GM06990 (cell line): ENCODE results near the gene GPR108.

Source experiments
- DNase-seq: peaks from one replicate; pipeline ENCODE4 v3.0.0-alpha.2; 2011; ENCODE audit not compliant: insufficient read length; ENCODE audit errors: extremely low read depth
- H3K27me3 ChIP-seq: replicated peaks from 2 replicates; pipeline ENCODE4 v1.6.0; 2011; ENCODE audit warnings: low read length; ENCODE audit not compliant: control insufficient read depth, insufficient read depth
- H3K36me3 ChIP-seq: 2 replicates; pipeline ENCODE4 v1.5.1; 2011; ENCODE audit warnings: low read length; ENCODE audit not compliant: control insufficient read depth, insufficient read depth
- H3K4me3 ChIP-seq: replicated peaks from 2 replicates; pipeline ENCODE4 v1.5.1; 2011; ENCODE audit warnings: low read depth, mild to moderate bottlenecking, control low read depth, low read length
- CTCF ChIP-seq: IDR thresholded peaks from 2 replicates; pipeline ENCODE4 v1.5.1; 2011; ENCODE audit warnings: low read length, control low read depth, mild to moderate bottlenecking, inconsistent platforms; ENCODE audit not compliant: insufficient read depth, poor library complexity, severe bottlenecking

GPR108 gene

DNA sequence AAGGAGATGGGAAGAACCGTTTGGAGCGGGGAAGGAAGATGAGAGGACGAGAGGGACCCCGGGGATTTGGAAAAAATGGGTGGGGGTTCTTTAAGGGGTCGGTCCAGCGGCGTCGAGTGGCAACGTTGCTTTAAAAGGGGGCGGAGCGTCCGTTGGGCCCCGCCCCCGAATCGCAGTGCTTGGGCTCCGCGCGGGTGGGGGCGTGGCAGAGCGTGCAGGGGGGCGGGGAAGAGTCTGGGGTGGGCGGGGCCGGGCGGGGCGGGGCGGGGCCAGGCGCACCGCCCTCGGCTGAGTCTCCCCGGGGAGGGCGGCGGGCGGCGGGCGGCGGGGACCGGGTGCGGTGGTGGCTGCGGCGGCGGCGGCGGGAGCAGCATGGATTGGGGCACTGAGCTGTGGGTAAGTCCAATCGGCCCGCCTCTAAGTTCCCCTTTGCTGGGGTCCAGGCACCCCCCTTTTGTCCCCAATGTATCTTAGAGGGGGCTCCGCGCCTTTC, 2.1 kb upstream of the GPR108 start, which contains the start of gene TRIP10:
Gene TRIP10, plus strand, starts transcription at position 291 of the 493 bp plus-strand sequence. Its CDS starts 82 bp downstream, at position 373.
- peaks cover 8% of the 10 kb centered on the region for H3K36me3 ChIP-seq
- H3K27me3 ChIP-seq = no peaks in the 10 kb centered on the region
- H3K4me3 ChIP-seq = peak within 1 kb of the TSS; percentile 94
- DNase-seq = peak; percentile 80
- no peak for TF ChIP-seq CTCF

DNA sequence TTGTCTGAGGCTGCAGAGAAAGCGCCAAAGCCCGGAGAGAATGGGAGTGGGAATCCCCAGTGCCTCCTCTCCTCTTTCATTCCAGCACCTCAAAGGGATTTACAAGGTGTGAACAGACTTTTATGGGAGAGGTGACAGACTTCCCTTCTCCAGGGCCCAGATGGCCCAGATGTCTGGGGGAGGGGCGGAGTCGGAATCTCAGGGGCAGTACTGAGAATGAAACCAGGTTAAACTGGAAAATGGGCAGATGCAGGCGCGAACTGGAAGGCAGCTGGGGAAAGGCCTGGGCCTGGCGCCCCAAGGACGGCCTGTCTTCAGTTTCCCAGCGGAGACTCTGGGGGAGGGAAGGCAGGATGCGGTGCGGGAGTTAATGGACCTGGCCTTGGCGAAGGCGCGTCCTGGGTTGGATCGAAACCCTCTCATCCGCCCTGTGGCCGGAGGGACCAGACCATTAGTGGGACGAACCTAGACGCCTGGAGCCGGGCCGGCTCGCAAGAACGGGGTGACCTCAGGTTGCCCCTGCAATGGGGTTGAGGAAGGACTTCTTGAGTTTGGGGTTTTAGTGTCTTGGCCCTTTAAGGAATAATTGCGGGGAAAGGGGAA, 1.5 kb upstream of the GPR108 start:
- H3K4me3 ChIP-seq = peak overlapping the region; percentile 58
- peak; percentile 75 for DNase-seq
- peaks cover 3% of the 10 kb centered on the region for H3K36me3 ChIP-seq
- no peak for TF ChIP-seq CTCF
- no peaks in the 10 kb centered on the region for H3K27me3 ChIP-seq

DNA sequence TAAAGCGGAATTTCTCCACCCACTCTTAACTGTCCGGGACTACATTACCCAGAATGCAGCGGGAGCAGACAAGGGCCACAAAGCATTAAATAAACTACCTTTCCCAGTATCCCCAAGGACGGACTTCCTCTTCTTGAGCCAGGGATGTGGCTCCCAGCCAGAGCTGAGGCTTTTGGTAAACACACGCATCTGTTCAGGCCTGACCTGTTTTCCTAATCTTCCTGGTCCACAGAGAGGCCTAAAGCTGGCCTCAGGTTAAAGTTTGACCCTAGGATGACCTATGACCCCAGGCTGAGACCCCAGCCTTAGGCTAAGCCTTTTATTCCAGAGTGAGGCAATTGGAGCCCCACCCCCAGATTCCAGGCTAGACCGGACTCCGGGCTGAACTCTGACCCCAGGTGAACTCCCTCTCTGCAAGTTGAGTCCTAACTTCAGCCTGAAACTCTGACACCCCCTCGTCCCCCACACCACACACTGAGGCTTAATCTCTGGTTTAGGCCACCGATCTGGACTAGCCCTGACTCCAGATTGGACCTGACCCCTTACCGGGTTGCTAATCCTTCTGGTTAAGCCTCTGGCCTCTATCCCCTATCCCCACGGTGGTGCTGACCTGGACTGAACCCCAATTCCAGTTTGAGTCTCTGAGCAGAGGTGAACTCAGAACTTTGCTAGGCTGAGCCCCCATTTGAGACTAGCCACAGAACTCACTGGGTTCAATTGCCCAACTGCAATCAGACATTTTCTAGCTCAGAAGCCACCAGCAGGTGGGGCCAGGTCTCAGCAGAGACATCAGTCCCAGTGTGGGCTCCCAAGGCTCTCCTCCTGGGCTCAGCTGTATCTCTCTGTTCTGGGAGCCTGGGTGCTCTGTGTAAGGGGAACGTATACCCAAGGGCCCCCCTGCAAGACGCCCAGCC, 750 bp upstream of the GPR108 start:
- peak; percentile 80 for TF ChIP-seq CTCF
- Histone ChIP-seq H3K4me3 (peak overlapping the region; percentile 58; the same call in 1 of the 2 replicates), H3K36me3 (peaks cover 3% of the 10 kb centered on the region), H3K27me3 (no peaks in the 10 kb centered on the region)
- peak; percentile 73 for DNase-seq

DNA sequence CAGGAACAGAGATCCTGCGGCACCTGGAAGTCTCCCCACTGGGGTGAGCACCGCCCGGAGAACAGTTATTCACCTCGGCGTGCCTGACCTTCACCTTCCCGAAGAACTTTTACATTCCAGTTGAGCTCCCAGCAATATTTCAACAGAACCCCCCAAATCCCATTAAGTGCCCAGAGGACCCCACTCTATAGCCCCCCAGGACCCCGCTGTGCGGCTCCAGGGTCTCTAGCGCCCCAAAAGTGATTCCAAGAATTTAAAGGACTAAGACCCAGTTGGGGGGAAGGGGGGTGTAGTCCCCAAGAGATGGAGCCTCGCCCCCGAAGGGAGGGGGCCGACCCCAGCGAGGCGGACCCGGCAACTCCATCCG, 480 bp downstream of the GPR108 start:
- Histone ChIP-seq H3K36me3 (peaks cover 12% of the 10 kb centered on the region), H3K4me3 (peak overlapping the region; percentile 93), H3K27me3 (no peaks in the 10 kb centered on the region)
- no peak for TF ChIP-seq CTCF
- no peak for DNase-seq

GRCh38 chr19:6736169-6736916, 1.0 kb downstream of the GPR108 start:
- H3K36me3 ChIP-seq = peaks cover 16% of the 10 kb centered on the region
- no peaks in the 10 kb centered on the region for H3K27me3 ChIP-seq
- H3K4me3 ChIP-seq = peak overlapping the region; percentile 93
- DNase-seq = peak; percentile 84
- TF ChIP-seq CTCF = peak; percentile 78
